CD14-positive monocyte (primary cell): ENCODE measurements around the gene CEP112. TPM values are rescaled to one million over a fixed set of nuclear protein-coding genes. Genes with fewer than 3 reads are reported as not detected.

Experiments
- DNase-seq, 3 donors: peaks; one replicate each; pipeline ENCODE4 v3.0.0-alpha.2; 2011 to 2022
- H2AFZ ChIP-seq: 2 replicates; pipeline ENCODE4 v1.6.0; 2012; ENCODE audit warnings: mild to moderate bottlenecking, low read depth, low read length, inconsistent platforms; ENCODE audit not compliant: insufficient read depth, poor library complexity, severe bottlenecking
- H3K27ac ChIP-seq, 2 donors: 1 replicate in 1 of 2; 2 replicates in 1 of 2; pipeline ENCODE4 v1.5.1; 2012 to 2013; ENCODE audit warnings: low read length in 2 of 2, control low read depth in 1 of 2, inconsistent platforms in 1 of 2, low read depth in 1 of 2, mild to moderate bottlenecking in 1 of 2
- H3K27me3 ChIP-seq, 2 donors: one replicate each; pipeline versions ENCODE4 v1.6.0 to v1.6.1; 2011 to 2013; ENCODE audit warnings: low read length in 2 of 2; ENCODE audit not compliant: control insufficient read depth in 2 of 2, insufficient read depth in 2 of 2
- H3K36me3 ChIP-seq, 2 donors: replicated peaks in 1 of 2; 1 replicate in 1 of 2; 2 replicates in 1 of 2; pipeline versions ENCODE4 v1.5.1 to v1.6.1; 2012 to 2013; ENCODE audit warnings: low read length in 2 of 2, control low read depth in 1 of 2, inconsistent platforms in 1 of 2, mild to moderate bottlenecking in 1 of 2; ENCODE audit not compliant: insufficient read depth in 2 of 2, control insufficient read depth in 1 of 2
- H3K4me1 ChIP-seq, 2 donors: 1 replicate in 1 of 2; 2 replicates in 1 of 2; pipeline versions ENCODE4 v1.5.1 to v1.6.1; 2012 to 2013; ENCODE audit warnings: low read length in 2 of 2, control low read depth in 1 of 2, inconsistent platforms in 1 of 2, mild to moderate bottlenecking in 1 of 2, moderate library complexity in 1 of 2; ENCODE audit not compliant: insufficient read depth in 2 of 2, control insufficient read depth in 1 of 2
- H3K4me2 ChIP-seq: replicated peaks from 2 replicates; pipeline ENCODE3; 2012; ENCODE audit warnings: low read length, moderate library complexity, mild to moderate bottlenecking; ENCODE audit not compliant: poor library complexity, severe bottlenecking; ENCODE audit errors: extremely low read depth
- H3K4me3 ChIP-seq, 3 experiments: fragments of 200-600 bp in 1 of 3; sonication (generic) in 1 of 3; replicated peaks in 1 of 3; 1 replicate in 2 of 3; 2 replicates in 1 of 3; pipeline ENCODE4 v1.5.1; 2011 to 2013; ENCODE audit warnings: low read length in 3 of 3, mild to moderate bottlenecking in 3 of 3, control low read depth in 2 of 3, low read depth in 2 of 3, inconsistent platforms in 1 of 3, moderate library complexity in 1 of 3
- H3K79me2 ChIP-seq: 2 replicates; pipeline ENCODE4 v1.6.0; 2012; ENCODE audit warnings: mild to moderate bottlenecking, control low read depth, inconsistent platforms, low read length, moderate library complexity; ENCODE audit not compliant: insufficient read depth
- H3K9ac ChIP-seq: 2 replicates; pipeline ENCODE4 v1.6.0; 2017; ENCODE audit warnings: low read length, mild to moderate bottlenecking; ENCODE audit not compliant: insufficient read depth, poor library complexity, severe bottlenecking
- H3K9me3 ChIP-seq, 2 donors: replicated peaks in 1 of 2; 1 replicate in 1 of 2; 2 replicates in 1 of 2; pipeline versions ENCODE4 v1.5.1 to v1.6.1; 2012 to 2013; ENCODE audit warnings: low read length in 2 of 2, control low read depth in 1 of 2; ENCODE audit not compliant: control insufficient read depth in 1 of 2, insufficient read depth in 1 of 2
- H4K20me1 ChIP-seq: 2 replicates; pipeline ENCODE4 v1.6.0; 2012; ENCODE audit warnings: mild to moderate bottlenecking, low read length, control low read depth, moderate library complexity; ENCODE audit not compliant: insufficient read depth
- H3K27ac Mint-ChIP-seq, 7 donors: one replicate each; pipeline ENCODE4 v1.8.0; 2020; ENCODE audit warnings: mild to moderate bottlenecking in 7 of 7, mixed read lengths in 7 of 7, moderate library complexity in 6 of 7, inconsistent platforms in 2 of 7
- H3K27me3 Mint-ChIP-seq, 3 donors: one replicate each; pipeline ENCODE4 v1.8.0; 2021 to 2022; ENCODE audit warnings: low read depth in 3 of 3, mild to moderate bottlenecking in 3 of 3, mixed read lengths in 3 of 3, moderate library complexity in 3 of 3, inconsistent platforms in 1 of 3
- H3K36me3 Mint-ChIP-seq, 2 donors: one replicate each; pipeline ENCODE4 v1.8.0; 2020; ENCODE audit warnings: mixed read lengths in 2 of 2, inconsistent platforms in 1 of 2, mild to moderate bottlenecking in 1 of 2
- H3K4me1 Mint-ChIP-seq: one replicate; pipeline ENCODE4 v1.8.0; 2020; ENCODE audit warnings: mild to moderate bottlenecking, mixed read lengths
- H3K4me3 Mint-ChIP-seq, 2 donors: one replicate each; pipeline ENCODE4 v1.8.0; 2020; ENCODE audit warnings: mild to moderate bottlenecking in 2 of 2, mixed read lengths in 2 of 2, moderate library complexity in 1 of 2
- H3K9me3 Mint-ChIP-seq, 7 donors: one replicate each; pipeline ENCODE4 v1.8.0; 2020 to 2022; ENCODE audit warnings: mixed read lengths in 7 of 7, mild to moderate bottlenecking in 6 of 7, moderate library complexity in 6 of 7, inconsistent platforms in 2 of 7
- WGBS: methylation state at CpG from one replicate; pipeline ENCODE4 v1.1.5; 2013; ENCODE audit warnings: missing lambda C conversion rate; ENCODE audit not compliant: insufficient coverage; 5-methylcytosine and 5-hydroxymethylcytosine counted together
- intact Hi-C, 2 donors: fragments of 100-400 bp; cut with micrococcal nuclease; formaldehyde crosslinking; loops; one replicate each; pipeline versions ENCODE4 v1.15.0 to v1.15.1; 2023
- polyA plus RNA-seq, 3 donors: library from polyadenylated mRNA; depleted of rRNA in 1 of 3; unstranded in 2 of 3; stranded (reverse) in 1 of 3; fragments of 300-500 nt in 2 of 3; fragments of >200 nt in 1 of 3; fragmentation: Illumina TruSeq in 2 of 3; gene quantifications; 1 replicate in 2 of 3; 2 replicates in 1 of 3; pipeline ENCODE4 v1.2.3, GENCODE V29; 2012 to 2021
- TF ChIP-seq, protein P1 (sequence below): fragments of 200-600 bp; IDR thresholded peaks from one replicate; pipeline ENCODE4 v1.8.0; 2022; ENCODE audit warnings: antibody characterized with exemption, mild to moderate bottlenecking

The CEP112 gene
- polyA plus RNA-seq, 3 donors, result 0.10 TPM; not detected in 2

DNA sequence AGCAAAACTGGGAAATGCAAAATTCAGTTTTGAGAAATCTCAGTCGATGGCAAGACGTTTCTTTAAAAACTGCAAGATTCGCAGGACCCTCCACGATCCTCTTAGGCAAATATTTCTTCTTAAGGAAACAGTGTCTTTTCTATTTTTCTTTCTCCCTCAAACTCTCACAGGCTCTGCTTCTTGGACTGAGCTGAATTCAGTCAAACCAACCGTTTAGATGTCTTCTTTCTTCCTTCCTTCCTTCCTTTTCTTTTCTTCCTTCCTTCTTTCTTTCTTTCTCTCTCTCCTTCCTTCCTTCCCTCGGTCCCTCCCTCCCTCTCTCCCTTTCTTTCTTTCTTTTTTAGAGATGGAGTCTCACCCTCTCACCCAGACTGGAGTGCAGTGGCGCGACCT, 563.3 kb downstream of the CEP112 start:
- H3K79me2 ChIP-seq, result no peaks in the 10 kb centered on the region
- peaks cover 2 to 4% (median 3%) of the 10 kb centered on the region in 3 donors for H3K27me3 Mint-ChIP-seq
- no peaks in the 10 kb centered on the region for H3K4me1 ChIP-seq
- H3K4me2 ChIP-seq, result no peak overlapping the region
- no peaks in the 10 kb centered on the region for H3K27me3 ChIP-seq
- no peak for DNase-seq
- peaks cover 0 to 11% (median 3%) of the 10 kb centered on the region in 7 donors for H3K9me3 Mint-ChIP-seq
- H3K27ac ChIP-seq, result no peak overlapping the region
- H3K27ac Mint-ChIP-seq, result no peak overlapping the region
- H3K36me3 Mint-ChIP-seq, result no peaks in the 10 kb centered on the region
- H3K36me3 ChIP-seq, result no peaks in the 10 kb centered on the region
- H3K9me3 ChIP-seq, result peaks cover 0 to 4% of the 10 kb centered on the region in 2 donors
- TF ChIP-seq, protein P1, sequence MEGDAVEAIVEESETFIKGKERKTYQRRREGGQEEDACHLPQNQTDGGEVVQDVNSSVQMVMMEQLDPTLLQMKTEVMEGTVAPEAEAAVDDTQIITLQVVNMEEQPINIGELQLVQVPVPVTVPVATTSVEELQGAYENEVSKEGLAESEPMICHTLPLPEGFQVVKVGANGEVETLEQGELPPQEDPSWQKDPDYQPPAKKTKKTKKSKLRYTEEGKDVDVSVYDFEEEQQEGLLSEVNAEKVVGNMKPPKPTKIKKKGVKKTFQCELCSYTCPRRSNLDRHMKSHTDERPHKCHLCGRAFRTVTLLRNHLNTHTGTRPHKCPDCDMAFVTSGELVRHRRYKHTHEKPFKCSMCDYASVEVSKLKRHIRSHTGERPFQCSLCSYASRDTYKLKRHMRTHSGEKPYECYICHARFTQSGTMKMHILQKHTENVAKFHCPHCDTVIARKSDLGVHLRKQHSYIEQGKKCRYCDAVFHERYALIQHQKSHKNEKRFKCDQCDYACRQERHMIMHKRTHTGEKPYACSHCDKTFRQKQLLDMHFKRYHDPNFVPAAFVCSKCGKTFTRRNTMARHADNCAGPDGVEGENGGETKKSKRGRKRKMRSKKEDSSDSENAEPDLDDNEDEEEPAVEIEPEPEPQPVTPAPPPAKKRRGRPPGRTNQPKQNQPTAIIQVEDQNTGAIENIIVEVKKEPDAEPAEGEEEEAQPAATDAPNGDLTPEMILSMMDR, result no peak
- no peaks in the 10 kb centered on the region for H3K4me1 Mint-ChIP-seq
- no peaks in the 10 kb centered on the region for H4K20me1 ChIP-seq
- no peak overlapping the region for H3K9ac ChIP-seq
- H3K4me3 ChIP-seq, result no peak overlapping the region
- intact Hi-C loops, result no loop called here
- 73% methylated on average over 5 of the region's 8 CpGs for WGBS
- no peak overlapping the region for H2AFZ ChIP-seq
- no peak overlapping the region for H3K4me3 Mint-ChIP-seq

DNA sequence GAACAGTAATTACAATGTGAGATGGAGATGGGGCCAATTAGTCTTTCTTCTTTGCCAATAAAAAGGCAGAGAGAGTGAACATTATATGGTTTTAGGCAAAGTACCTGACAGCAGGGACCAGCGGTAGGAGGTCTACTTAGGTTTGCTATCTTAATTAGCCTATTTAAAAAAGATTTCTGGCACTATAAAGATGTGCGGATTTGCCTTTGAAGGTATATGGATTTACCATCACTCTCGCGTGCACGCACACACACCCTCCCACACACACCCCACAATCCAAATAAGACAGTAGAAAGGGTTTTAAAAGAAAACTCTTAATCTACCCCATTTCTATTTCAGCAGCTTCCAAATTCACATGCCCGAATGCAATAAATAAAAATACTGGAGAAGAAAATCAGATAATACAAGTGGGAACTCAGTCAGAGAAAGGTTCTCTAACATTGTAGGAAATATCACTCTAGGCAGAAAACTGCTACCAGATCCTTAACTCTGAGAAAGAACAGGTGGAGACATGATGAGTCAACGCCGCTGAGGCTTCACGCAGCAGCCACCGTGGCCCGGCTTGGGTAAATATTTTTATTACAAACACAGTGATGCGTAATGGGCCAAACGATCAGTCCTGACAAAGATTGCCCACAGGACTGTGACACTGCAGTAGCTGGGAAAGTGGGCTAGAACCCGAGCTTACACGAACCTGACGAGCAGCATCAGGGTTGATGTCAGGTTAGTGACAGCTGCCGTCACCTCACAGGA, 563.9 kb downstream of the CEP112 start:
- Histone ChIP-seq H2AFZ (no peak overlapping the region), H3K9ac (no peak overlapping the region), H3K27ac (no peak overlapping the region), H3K4me3 (no peak overlapping the region), H3K79me2 (no peaks in the 10 kb centered on the region), H3K4me2 (no peak overlapping the region), H3K9me3 (peaks cover 0 to 4% of the 10 kb centered on the region in 2 donors), H4K20me1 (no peaks in the 10 kb centered on the region), H3K4me1 (no peaks in the 10 kb centered on the region), H3K27me3 (no peaks in the 10 kb centered on the region), H3K36me3 (no peaks in the 10 kb centered on the region)
- Mint-ChIP-seq H3K27me3 (peaks cover 2 to 4% (median 3%) of the 10 kb centered on the region in 3 donors), H3K4me1 (no peaks in the 10 kb centered on the region), H3K9me3 (peaks cover 0 to 8% (median 3%) of the 10 kb centered on the region in 7 donors), H3K4me3 (no peak overlapping the region), H3K36me3 (no peaks in the 10 kb centered on the region), H3K27ac (no peak overlapping the region)
- TF ChIP-seq, protein P1, result no peak
- no peak for DNase-seq
- WGBS, result 96% methylated on average over 10 of the region's 17 CpGs
- intact Hi-C loops, result no loop called here
